GM23248 (cell line): Measurements from ENCODE around the gene NASP.

ENCODE experiments used
- EZH2 ChIP-seq: fragments of 200-600 bp; sonication (generic); IDR thresholded peaks from 2 replicates; pipeline ENCODE4 v1.6.1; 2018; ENCODE audit warnings: antibody characterized with exemption, mild to moderate bottlenecking; ENCODE audit not compliant: insufficient read depth, poor library complexity, severe bottlenecking
- EZH2phosphoT487 ChIP-seq: fragments of 200-600 bp; sonication (generic); IDR thresholded peaks from 2 replicates; pipeline ENCODE4 v1.6.1; 2018; ENCODE audit warnings: antibody characterized with exemption, moderate library complexity, mild to moderate bottlenecking, low read depth; ENCODE audit not compliant: insufficient read depth

DNA sequence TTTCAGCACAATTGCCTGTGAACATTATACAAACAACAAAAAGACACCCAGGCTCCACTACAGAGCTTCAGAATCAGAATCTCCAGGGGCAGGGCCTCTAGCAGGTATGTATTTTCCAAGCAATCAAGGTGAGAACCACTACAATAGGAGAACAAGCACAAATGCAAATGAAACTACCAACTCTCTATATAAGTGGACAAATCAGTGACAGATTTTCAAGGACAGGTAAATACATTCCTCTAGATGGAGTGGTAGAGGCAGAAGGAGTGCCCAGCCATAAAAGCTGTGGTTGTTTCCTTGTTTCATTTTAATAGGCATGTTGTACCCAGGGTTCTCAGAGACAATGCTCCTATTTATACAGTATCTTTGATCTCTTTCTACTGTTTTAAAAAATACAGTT lies 60.1 kb downstream of the NASP start:
- TF ChIP-seq EZH2: no peak
- TF ChIP-seq EZH2phosphoT487: no peak
